Mesenchymal stem cell (in vitro differentiated cells and primary cell): ENCODE results near the gene SLC9B1.
"Not testable (repeated sequence)": the region's sequence is repeated elsewhere in the genome, so short reads cannot be mapped to it uniquely, and the experiment has no call there.

Experiments
- DNase-seq: peaks from one replicate; pipeline ENCODE4 v3.0.0-alpha.2; 2013
- H2AFZ ChIP-seq: one replicate; pipeline ENCODE4 v1.6.1; 2013; ENCODE audit warnings: low read depth, mild to moderate bottlenecking, control low read depth, inconsistent platforms, low read length, moderate library complexity
- H2AK5ac ChIP-seq: 2 replicates; pipeline ENCODE4 v1.6.1; 2013; ENCODE audit warnings: low read length, moderate library complexity, mild to moderate bottlenecking, inconsistent platforms; ENCODE audit not compliant: severe bottlenecking
- H2BK120ac ChIP-seq: one replicate; pipeline ENCODE4 v1.6.1; 2013; ENCODE audit warnings: low read depth, mild to moderate bottlenecking, inconsistent platforms, low read length, moderate library complexity
- H2BK12ac ChIP-seq, 2 experiments: one replicate each; pipeline ENCODE4 v1.6.1; 2013; ENCODE audit warnings: inconsistent platforms in 2 of 2, low read length in 2 of 2, mild to moderate bottlenecking in 2 of 2, moderate library complexity in 2 of 2, control low read depth in 1 of 2
- H2BK15ac ChIP-seq: one replicate; pipeline ENCODE4 v1.6.1; 2013; ENCODE audit warnings: mild to moderate bottlenecking, low read depth, inconsistent platforms; ENCODE audit not compliant: poor library complexity, severe bottlenecking
- H2BK5ac ChIP-seq: 2 replicates; pipeline ENCODE4 v1.6.1; 2013; ENCODE audit warnings: low read depth, mild to moderate bottlenecking, low read length, control low read depth, inconsistent platforms; ENCODE audit not compliant: poor library complexity, severe bottlenecking
- H3K14ac ChIP-seq, 2 experiments: one replicate each; pipeline ENCODE4 v1.6.1; 2013; ENCODE audit warnings: inconsistent platforms in 2 of 2, low read length in 2 of 2, control low read depth in 1 of 2, mild to moderate bottlenecking in 1 of 2, moderate library complexity in 1 of 2
- H3K18ac ChIP-seq, 2 experiments: one replicate each; pipeline ENCODE4 v1.6.1; 2013; ENCODE audit warnings: inconsistent platforms in 2 of 2, low read length in 2 of 2, control low read depth in 1 of 2, low read depth in 1 of 2, mild to moderate bottlenecking in 1 of 2
- H3K23ac ChIP-seq, 2 experiments: one replicate each; pipeline ENCODE4 v1.6.1; 2013; ENCODE audit warnings: inconsistent platforms in 2 of 2, low read length in 2 of 2, mild to moderate bottlenecking in 2 of 2, moderate library complexity in 2 of 2, control low read depth in 1 of 2
- H3K27ac ChIP-seq: 2 replicates; pipeline ENCODE4 v1.5.1; 2013; ENCODE audit warnings: mild to moderate bottlenecking, moderate library complexity, low read length, control low read depth, inconsistent platforms; ENCODE audit not compliant: poor library complexity, severe bottlenecking
- H3K27me3 ChIP-seq, 2 experiments: 2 replicates each; pipeline versions ENCODE4 v1.6.1 to v1.7.0; 2013; ENCODE audit warnings: low read length in 2 of 2, mild to moderate bottlenecking in 2 of 2, moderate library complexity in 2 of 2, control low read depth in 1 of 2, inconsistent platforms in 1 of 2; ENCODE audit not compliant: control insufficient read depth in 1 of 2, insufficient read depth in 1 of 2
- H3K36me3 ChIP-seq, 2 experiments: 2 replicates each; pipeline versions ENCODE4 v1.6.1 to v1.7.0; 2013; ENCODE audit warnings: low read length in 2 of 2, control low read depth in 1 of 2, inconsistent platforms in 1 of 2, low read depth in 1 of 2, mild to moderate bottlenecking in 1 of 2; ENCODE audit not compliant: insufficient read depth in 2 of 2, control insufficient read depth in 1 of 2
- H3K4ac ChIP-seq, 2 experiments: one replicate each; pipeline ENCODE4 v1.6.1; 2013; ENCODE audit warnings: inconsistent platforms in 2 of 2, low read length in 2 of 2, mild to moderate bottlenecking in 2 of 2, moderate library complexity in 2 of 2, control low read depth in 1 of 2, low read depth in 1 of 2
- H3K4me1 ChIP-seq: 2 replicates; pipeline ENCODE4 v1.6.1; 2013; ENCODE audit warnings: low read depth, low read length, control low read depth; ENCODE audit not compliant: control insufficient read depth, insufficient read depth
- H3K4me2 ChIP-seq: 2 replicates; pipeline ENCODE4 v1.6.1; 2013; ENCODE audit warnings: low read length, mild to moderate bottlenecking, inconsistent platforms; ENCODE audit not compliant: poor library complexity, severe bottlenecking
- H3K4me3 ChIP-seq, 2 experiments: 2 replicates each; pipeline versions ENCODE4 v1.5.1 to v1.7.0; 2013; ENCODE audit warnings: low read length in 2 of 2, mild to moderate bottlenecking in 2 of 2, control low read depth in 1 of 2, low read depth in 1 of 2; ENCODE audit not compliant: insufficient read depth in 1 of 2
- H3K79me1 ChIP-seq: replicated peaks from 2 replicates; pipeline ENCODE4 v1.6.1; 2013; ENCODE audit warnings: mild to moderate bottlenecking, control low read depth, low read length, inconsistent platforms; ENCODE audit not compliant: poor library complexity, severe bottlenecking
- H3K9ac ChIP-seq: 2 replicates; pipeline ENCODE4 v1.7.0; 2013; ENCODE audit warnings: mild to moderate bottlenecking, low read length, moderate library complexity
- H3K9me3 ChIP-seq: 2 replicates; pipeline ENCODE4 v1.7.0; 2013; ENCODE audit warnings: mild to moderate bottlenecking, low read length; ENCODE audit not compliant: control insufficient read depth
- H4K8ac ChIP-seq: one replicate; pipeline ENCODE4 v1.6.1; 2013; ENCODE audit warnings: inconsistent platforms, mild to moderate bottlenecking, low read length, moderate library complexity
- H4K91ac ChIP-seq: one replicate; pipeline ENCODE4 v1.6.1; 2013; ENCODE audit warnings: mild to moderate bottlenecking, low read length, inconsistent platforms
- WGBS: methylation state at CpG from one replicate; pipeline ENCODE4 v1.1.7; 2013; ENCODE audit warnings: mixed read lengths; 5-methylcytosine and 5-hydroxymethylcytosine counted together

Gene SLC9B1

DNA sequence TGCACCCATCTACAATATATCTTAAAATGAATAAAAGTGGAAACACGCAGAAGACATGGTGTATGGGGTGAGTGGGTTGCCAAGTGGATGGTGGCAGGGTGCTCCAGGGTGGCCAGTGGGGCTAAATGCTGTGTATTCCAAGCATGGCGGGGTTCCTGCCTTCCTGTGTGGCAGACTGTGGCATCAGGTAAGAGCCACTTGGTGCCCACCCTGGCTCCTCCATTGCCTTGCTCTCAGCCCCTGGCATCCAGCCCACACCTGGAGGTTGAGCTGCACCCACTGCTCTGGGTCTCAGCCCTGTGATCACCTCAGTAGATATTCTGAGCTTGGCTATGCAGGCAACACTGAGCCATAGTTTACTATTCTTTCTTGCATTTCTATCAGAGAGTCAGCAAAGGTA, 57.7 kb downstream of the SLC9B1 start:
- H2AK5ac ChIP-seq, H2BK5ac ChIP-seq, H3K4me2 ChIP-seq, DNase-seq, H3K14ac ChIP-seq, H3K4me3 ChIP-seq, H2BK12ac ChIP-seq, H3K23ac ChIP-seq, H3K36me3 ChIP-seq, H3K9ac ChIP-seq, H3K27ac ChIP-seq, H3K4me1 ChIP-seq, H2BK15ac ChIP-seq, H3K18ac ChIP-seq, H3K79me1 ChIP-seq, H2AFZ ChIP-seq, H3K27me3 ChIP-seq, H4K8ac ChIP-seq, H3K9me3 ChIP-seq, H3K4ac ChIP-seq, H2BK120ac ChIP-seq: not testable (repeated sequence)
- H4K91ac ChIP-seq, result peak overlapping the region; percentile 39
- 75% methylated on average over 2 of the region's 2 CpGs for WGBS

DNA sequence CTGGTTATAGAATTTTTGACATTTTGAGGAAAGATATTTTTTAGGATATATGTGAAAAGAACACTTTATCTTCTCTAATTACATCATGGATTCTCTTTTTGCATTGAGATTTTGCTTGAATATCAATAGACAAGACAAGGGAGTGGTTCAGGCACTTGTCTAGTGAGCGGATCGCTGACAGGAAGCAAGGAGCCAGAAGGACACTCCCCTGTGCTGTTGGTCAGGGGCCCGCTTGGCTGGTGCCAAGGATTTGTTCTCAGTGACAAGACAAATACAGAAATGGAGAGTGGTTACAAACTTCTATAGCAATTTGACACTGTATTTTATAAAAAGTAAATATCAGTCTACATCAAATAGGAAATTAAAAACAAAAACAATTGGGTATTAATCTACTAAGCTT, 60.0 kb downstream of the SLC9B1 start:
- H3K4me3 ChIP-seq, result no peak overlapping the region

DNA sequence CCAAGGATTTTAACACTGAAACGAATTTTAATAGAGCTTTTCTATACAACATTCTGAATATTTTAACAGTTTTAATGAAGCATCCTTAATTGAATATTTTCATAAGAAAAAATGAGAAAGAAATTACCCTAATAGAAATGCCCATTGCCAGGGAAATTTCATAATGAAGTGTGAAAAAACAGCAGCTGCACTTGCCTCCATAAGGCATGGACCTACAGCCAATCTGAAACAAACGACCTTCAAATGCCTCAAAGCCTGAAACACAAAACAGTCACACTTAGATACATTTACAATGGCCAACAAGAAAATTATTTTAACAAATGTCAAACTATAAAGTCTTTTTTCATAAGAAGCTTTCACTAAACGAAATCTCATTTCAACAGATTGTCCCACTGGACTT, 74.4 kb downstream of the SLC9B1 start:
- H3K27ac ChIP-seq, result no peak overlapping the region
- DNase-seq, result no peak
- no peak overlapping the region for H2BK5ac ChIP-seq
- no peak overlapping the region for H3K4me2 ChIP-seq
- H3K18ac ChIP-seq, result no peak overlapping the region
- H2BK15ac ChIP-seq, result no peak overlapping the region
- no peak overlapping the region for H3K4me3 ChIP-seq
- no peak overlapping the region for H4K91ac ChIP-seq
- H2BK120ac ChIP-seq, result no peak overlapping the region
- WGBS, result 39% methylated on average over 1 of the region's 3 CpGs
- no peak overlapping the region for H2AFZ ChIP-seq
- H2BK12ac ChIP-seq, result no peak overlapping the region
- H3K27me3 ChIP-seq, result no peaks in the 10 kb centered on the region
- no peak overlapping the region for H3K23ac ChIP-seq
- no peak overlapping the region for H3K9ac ChIP-seq
- no peak overlapping the region for H3K4ac ChIP-seq
- no peaks in the 10 kb centered on the region for H3K79me1 ChIP-seq
- H3K36me3 ChIP-seq, result no peaks in the 10 kb centered on the region
- H3K14ac ChIP-seq, result no peak overlapping the region
- no peak overlapping the region for H2AK5ac ChIP-seq
- no peak overlapping the region for H4K8ac ChIP-seq
- H3K4me1 ChIP-seq, result no peaks in the 10 kb centered on the region
- H3K9me3 ChIP-seq, result no peaks in the 10 kb centered on the region

More for the DNA sequence above, 60.0 kb downstream of the SLC9B1 start:
- Histone ChIP-seq H3K4me1 (no peaks in the 10 kb centered on the region), H3K79me1 (no peaks in the 10 kb centered on the region), H3K27me3 (no peaks in the 10 kb centered on the region), H3K27ac (no peak overlapping the region), H2AK5ac (no peak overlapping the region), H2AFZ (no peak overlapping the region), H3K14ac (no peak overlapping the region), H3K23ac (no peak overlapping the region), H3K9me3 (no peaks in the 10 kb centered on the region), H2BK120ac (no peak overlapping the region), H3K18ac (no peak overlapping the region), H4K8ac (no peak overlapping the region), H2BK12ac (no peak overlapping the region), H3K4me2 (no peak overlapping the region), H3K36me3 (no peaks in the 10 kb centered on the region), H2BK5ac (no peak overlapping the region), H4K91ac (no peak overlapping the region), H3K4ac (no peak overlapping the region), H3K9ac (no peak overlapping the region), H2BK15ac (no peak overlapping the region)
- DNase-seq, result no peak
- 86% methylated on average over 3 of the region's 3 CpGs for WGBS

DNA sequence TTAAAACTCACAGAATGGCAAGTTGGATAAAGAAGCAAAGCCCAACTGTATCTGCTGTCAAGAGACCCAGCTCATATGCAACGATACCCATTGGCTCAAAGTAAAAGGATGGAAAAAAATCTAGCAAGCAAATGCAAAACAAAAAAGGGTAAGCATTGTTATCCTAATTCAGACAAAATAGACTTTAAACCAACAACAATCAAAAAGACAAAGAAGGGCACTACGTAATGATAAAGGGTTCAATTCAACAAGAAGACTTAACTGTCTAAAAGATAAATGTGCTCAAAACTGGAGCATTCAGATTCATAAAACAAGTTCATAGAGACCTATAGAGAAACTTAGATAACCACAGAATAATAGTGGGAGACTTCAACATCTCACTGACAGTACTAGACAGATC, 81.4 kb downstream of the SLC9B1 start:
- not testable (repeated sequence) for H3K4me1 ChIP-seq, H2AK5ac ChIP-seq, H3K9ac ChIP-seq, H3K27me3 ChIP-seq, H2BK120ac ChIP-seq, H3K18ac ChIP-seq, H3K14ac ChIP-seq, H4K91ac ChIP-seq, H2BK5ac ChIP-seq, H3K23ac ChIP-seq, H3K4me2 ChIP-seq, DNase-seq, H4K8ac ChIP-seq, H2BK15ac ChIP-seq, H2AFZ ChIP-seq, H3K27ac ChIP-seq, H3K4ac ChIP-seq, H2BK12ac ChIP-seq, H3K4me3 ChIP-seq, H3K79me1 ChIP-seq, H3K9me3 ChIP-seq, H3K36me3 ChIP-seq
- 67% methylated on average over 1 of the region's 2 CpGs for WGBS
